GM12873 (cell line): Measurements from ENCODE around the gene HBP1.
A peak's percentile ranks its signal among the peaks of the same experiment; 100 is the strongest.

Experiments
- TF ChIP-seq, protein P1 (sequence below): IDR thresholded peaks from 2 replicates; pipeline ENCODE4 v1.5.1; 2012; ENCODE audit warnings: low read depth, mild to moderate bottlenecking, moderate library complexity, low read length, control low read depth; ENCODE audit not compliant: insufficient read depth; ENCODE audit errors: missing control alignments

The HBP1 gene

GRCh38 chr7:107160389-107160788 lies 8.4 kb upstream of the HBP1 start:
- TF ChIP-seq, protein P1, sequence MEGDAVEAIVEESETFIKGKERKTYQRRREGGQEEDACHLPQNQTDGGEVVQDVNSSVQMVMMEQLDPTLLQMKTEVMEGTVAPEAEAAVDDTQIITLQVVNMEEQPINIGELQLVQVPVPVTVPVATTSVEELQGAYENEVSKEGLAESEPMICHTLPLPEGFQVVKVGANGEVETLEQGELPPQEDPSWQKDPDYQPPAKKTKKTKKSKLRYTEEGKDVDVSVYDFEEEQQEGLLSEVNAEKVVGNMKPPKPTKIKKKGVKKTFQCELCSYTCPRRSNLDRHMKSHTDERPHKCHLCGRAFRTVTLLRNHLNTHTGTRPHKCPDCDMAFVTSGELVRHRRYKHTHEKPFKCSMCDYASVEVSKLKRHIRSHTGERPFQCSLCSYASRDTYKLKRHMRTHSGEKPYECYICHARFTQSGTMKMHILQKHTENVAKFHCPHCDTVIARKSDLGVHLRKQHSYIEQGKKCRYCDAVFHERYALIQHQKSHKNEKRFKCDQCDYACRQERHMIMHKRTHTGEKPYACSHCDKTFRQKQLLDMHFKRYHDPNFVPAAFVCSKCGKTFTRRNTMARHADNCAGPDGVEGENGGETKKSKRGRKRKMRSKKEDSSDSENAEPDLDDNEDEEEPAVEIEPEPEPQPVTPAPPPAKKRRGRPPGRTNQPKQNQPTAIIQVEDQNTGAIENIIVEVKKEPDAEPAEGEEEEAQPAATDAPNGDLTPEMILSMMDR = no peak

- TF ChIP-seq, protein P1 = no peak
These were observed 7.4 kb upstream of the HBP1 start for GRCh38 chr7:107161415-107161814.

- TF ChIP-seq, protein P1 = no peak
These were observed 6.3 kb upstream of the HBP1 start for GRCh38 chr7:107162475-107162874.

DNA sequence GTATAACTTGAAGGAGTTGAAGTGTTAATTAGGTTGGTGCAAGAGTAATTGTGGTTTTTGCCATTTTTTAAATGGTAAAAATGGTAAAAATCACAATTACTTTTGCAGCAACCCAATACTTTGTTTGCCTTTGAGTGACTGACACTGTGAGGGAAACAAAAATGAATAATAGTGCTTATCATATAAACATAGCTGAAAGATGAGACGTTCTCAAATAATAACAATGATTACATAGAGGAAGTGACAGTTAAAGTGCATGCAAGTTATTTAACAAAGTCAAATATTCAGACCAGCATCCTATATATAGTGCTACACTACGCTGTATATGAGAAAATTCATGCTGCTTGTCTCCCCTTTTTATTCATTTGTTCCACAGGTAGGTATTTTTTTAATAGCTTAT lies 4.7 kb upstream of the HBP1 start:
- TF ChIP-seq, protein P1 = no peak

DNA sequence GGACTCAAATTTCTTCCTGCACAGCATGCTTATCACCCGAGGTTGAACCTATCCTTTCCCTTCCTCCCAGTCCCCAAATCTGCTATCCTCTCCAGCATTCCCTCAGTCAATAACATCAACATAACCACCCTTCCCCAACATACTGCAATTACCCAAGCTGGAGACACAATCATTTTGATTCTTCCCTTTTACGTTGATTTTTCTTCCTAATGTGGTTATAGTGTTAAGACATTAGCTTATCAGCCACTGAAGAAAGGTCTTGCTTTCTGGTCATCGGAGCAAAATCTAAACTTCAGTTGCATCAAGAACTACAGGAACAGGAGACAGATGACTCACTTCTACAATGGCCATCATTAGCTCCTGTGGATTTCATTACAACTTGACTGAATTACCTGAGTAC lies 3.5 kb upstream of the HBP1 start:
- TF ChIP-seq, protein P1 = no peak

GRCh38 chr7:107166736-107167426 lies 1.9 kb upstream of the HBP1 start:
- TF ChIP-seq, protein P1 = no peak

DNA sequence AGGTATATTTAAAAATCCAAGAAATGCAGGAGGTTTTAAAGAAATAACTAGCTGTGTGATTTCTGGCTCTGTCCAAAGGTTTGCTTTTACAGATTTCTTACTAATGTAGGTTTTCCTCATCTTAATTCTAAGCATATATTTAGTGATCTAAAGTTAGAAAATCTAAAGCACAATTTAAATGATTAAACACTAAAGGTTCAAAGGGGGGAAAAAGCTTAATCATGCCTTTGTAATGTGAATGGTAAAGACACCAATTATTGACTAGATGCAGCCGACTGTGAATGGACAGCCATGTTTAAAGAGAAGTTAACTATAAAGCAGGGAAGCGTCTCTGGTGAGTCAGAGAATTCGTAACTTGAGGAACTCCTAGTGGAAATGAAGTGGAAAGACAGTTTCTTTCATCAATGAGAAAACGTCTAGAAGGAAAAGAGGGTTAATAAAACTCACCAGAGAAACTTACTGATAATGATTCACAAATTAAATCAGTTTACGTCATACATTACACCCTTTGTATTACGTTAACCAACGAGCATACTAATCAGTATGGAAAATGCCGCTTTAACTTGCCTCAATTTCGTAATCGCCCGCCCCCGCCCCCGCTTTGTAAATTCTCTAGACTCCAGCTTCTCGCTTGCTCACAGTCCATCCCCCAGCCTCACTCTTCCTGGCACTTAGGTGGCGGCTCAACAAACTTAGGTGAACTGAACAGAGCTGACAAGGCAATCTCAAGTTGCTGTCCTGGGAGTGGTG lies 1.1 kb upstream of the HBP1 start:
- TF ChIP-seq, protein P1 = peak; percentile 26
